Kidney (tissue), 14 donors: Measurements from ENCODE around the gene ANXA4. TPM values are rescaled to one million over a fixed set of nuclear protein-coding genes. Genes with fewer than 3 reads are reported as not detected.

Experiments
- DNase-seq, 5 donors: peaks; one replicate each; pipeline ENCODE4 v3.0.0-alpha.2; 2013 to 2020
- FAIRE-seq: peaks from 2 replicates; lab custom pipeline; 2012; peaks lifted over from hg19 to GRCh38; lab: Jason Lieb, UNC
- H3K27ac ChIP-seq, 2 donors: one replicate each; pipeline ENCODE4 v1.7.0; 2013; ENCODE audit warnings: low read depth in 2 of 2, low read length in 2 of 2, inconsistent platforms in 1 of 2
- H3K27me3 ChIP-seq: one replicate; pipeline ENCODE4 v1.7.1; 2013; ENCODE audit warnings: low read length, inconsistent platforms; ENCODE audit not compliant: control insufficient read depth, insufficient read depth
- H3K36me3 ChIP-seq, 3 donors: one replicate each; pipeline versions ENCODE4 v1.7.0 to v1.7.1; 2013; ENCODE audit warnings: low read length in 3 of 3, control low read depth in 1 of 3, inconsistent platforms in 1 of 3; ENCODE audit not compliant: insufficient read depth in 3 of 3, control insufficient read depth in 2 of 3
- H3K4me1 ChIP-seq, 3 donors: one replicate each; pipeline versions ENCODE4 v1.7.0 to v1.7.1; 2013; ENCODE audit warnings: low read length in 3 of 3, inconsistent platforms in 1 of 3, low read depth in 1 of 3; ENCODE audit not compliant: control insufficient read depth in 2 of 3, insufficient read depth in 2 of 3
- H3K4me3 ChIP-seq, 3 donors: one replicate each; pipeline versions ENCODE4 v1.7.0 to v1.8.1; 2013; ENCODE audit warnings: low read length in 3 of 3, control low read depth in 1 of 3, inconsistent platforms in 1 of 3
- H3K9ac ChIP-seq, 3 donors: one replicate each; pipeline versions ENCODE4 v1.7.0 to v1.7.1; 2013; ENCODE audit warnings: low read length in 3 of 3, control low read depth in 1 of 3, inconsistent platforms in 1 of 3
- H3K9me3 ChIP-seq, 3 donors: one replicate each; pipeline versions ENCODE4 v1.7.0 to v1.7.1; 2013; ENCODE audit warnings: low read length in 3 of 3, control low read depth in 1 of 3, inconsistent platforms in 1 of 3; ENCODE audit not compliant: control insufficient read depth in 2 of 3, insufficient read depth in 1 of 3
- CTCF ChIP-seq: IDR thresholded peaks from 3 replicates; pipeline ENCODE4 v1.5.1; 2012; ENCODE audit warnings: mild to moderate bottlenecking, moderate library complexity, borderline replicate concordance; ENCODE audit not compliant: insufficient read depth; ENCODE audit errors: extremely low read depth
- intact Hi-C: fragments of 100-400 bp; cut with DNase I; formaldehyde crosslinking; loops from one replicate; pipeline ENCODE4 v1.11.1; 2022
- polyA plus RNA-seq: library from polyadenylated mRNA; stranded (reverse); fragments of 350-450 nt; fragmentation: Illumina TruSeq; extraction: RNeasy Lipid Tissue Mini Kit (QIAGEN cat#74804); gene quantifications from one replicate; pipeline ENCODE4 v1.2.3, GENCODE V29; 2014; ENCODE audit warnings: low read depth, low replicate concordance; ENCODE audit not compliant: insufficient read depth
- total RNA-seq: library from RNA; stranded (reverse); fragmentation: NEBNext Ultra II Directional; extraction: Animal tissue kit (Norgen Biotek cat#: 25700); gene quantifications from one replicate; pipeline ENCODE4 v1.2.1, GENCODE V29; 2021
- donor health status: control.
- donor health status: control.
- donor health status: control.
- donor health status: control.
- donor health status: control.
- donor health status: DM: yes; HTN: yes; CAD: no.
- donor health status: Normal renal cell carcinoma (clear cell type).

The ANXA4 gene
- total and polyA plus RNA-seq, 2 donors from 2014 or later: 168 to 287 TPM

- no peak for FAIRE-seq
- TF ChIP-seq CTCF: no peak
- no peak for DNase-seq
- Histone ChIP-seq H3K27me3 (no peaks in the 10 kb centered on the region), H3K36me3 (peaks cover 0 to 2% (median 0%) of the 10 kb centered on the region in 3 donors), H3K9ac (no peak overlapping the region), H3K9me3 (no peaks in the 10 kb centered on the region), H3K4me3 (no peak overlapping the region), H3K4me1 (peaks cover 0 to 21% (median 13%) of the 10 kb centered on the region in 3 donors), H3K27ac (peak overlapping the region in 1 of 2 donors; percentile 13)
- intact Hi-C loops: no loop called here
Observed at GRCh38 chr2:69768789-69769188, 26.9 kb downstream of the ANXA4 start.

GRCh38 chr2:69769272-69769671, 27.3 kb downstream of the ANXA4 start:
- DNase-seq (no peak), FAIRE-seq (no peak)
- H3K4me3 ChIP-seq: no peak overlapping the region
- intact Hi-C loops: no loop called here
- H3K36me3 ChIP-seq: no peaks in the 10 kb centered on the region
- no peak overlapping the region for H3K27ac ChIP-seq
- no peaks in the 10 kb centered on the region for H3K27me3 ChIP-seq
- H3K4me1 ChIP-seq: peaks cover 0 to 16% (median 13%) of the 10 kb centered on the region in 3 donors
- H3K9me3 ChIP-seq: no peaks in the 10 kb centered on the region
- no peak for TF ChIP-seq CTCF
- no peak overlapping the region for H3K9ac ChIP-seq

- no peaks in the 10 kb centered on the region for H3K27me3 ChIP-seq
- H3K27ac ChIP-seq: peak overlapping the region; percentile 56 to 69
- intact Hi-C loops: no loop called here
- peak overlapping the region in 1 of 3 donors; percentile 32 for H3K9ac ChIP-seq
- no peaks in the 10 kb centered on the region for H3K9me3 ChIP-seq
- H3K4me1 ChIP-seq: peaks cover 0 to 17% (median 14%) of the 10 kb centered on the region in 3 donors
- DNase-seq: no peak
- peaks cover 0 to 2% (median 0%) of the 10 kb centered on the region in 3 donors for H3K36me3 ChIP-seq
- TF ChIP-seq CTCF: no peak
- FAIRE-seq: no peak
- H3K4me3 ChIP-seq: no peak overlapping the region
Observed at GRCh38 chr2:69770193-69770702, 28.3 kb downstream of the ANXA4 start.

DNA sequence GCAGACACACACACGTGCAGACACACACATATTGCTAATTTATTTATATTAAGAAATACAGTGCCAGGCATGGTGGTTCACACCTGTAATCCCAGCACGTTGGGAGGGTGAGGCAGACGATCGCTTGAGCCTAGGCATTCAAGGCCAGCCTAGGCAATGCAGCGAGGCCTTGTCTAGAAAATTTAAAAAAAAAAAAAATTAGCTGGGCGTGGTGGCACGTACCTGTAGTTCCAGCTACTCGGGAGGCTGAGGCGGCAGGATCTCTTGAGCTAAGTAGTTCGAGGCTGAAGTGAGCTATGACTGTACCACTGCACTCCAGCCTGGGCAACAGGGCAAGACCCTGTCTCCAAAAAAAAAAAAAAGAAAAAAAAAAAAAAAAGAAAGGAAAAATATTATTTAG, 28.8 kb downstream of the ANXA4 start:
- H3K9me3 ChIP-seq: no peaks in the 10 kb centered on the region
- FAIRE-seq: no peak
- intact Hi-C loops: no loop called here
- no peak overlapping the region for H3K4me3 ChIP-seq
- H3K27ac ChIP-seq: peak overlapping the region in 1 of 2 donors; percentile 12
- no peak for DNase-seq
- H3K4me1 ChIP-seq: peaks cover 0 to 20% (median 14%) of the 10 kb centered on the region in 3 donors
- H3K27me3 ChIP-seq: no peaks in the 10 kb centered on the region
- H3K36me3 ChIP-seq: peaks cover 0 to 2% (median 0%) of the 10 kb centered on the region in 3 donors
- TF ChIP-seq CTCF: no peak
- no peak overlapping the region for H3K9ac ChIP-seq
